ENCODE results near the gene ADARB2. TPM values are rescaled to one million over a fixed set of nuclear protein-coding genes. Genes with fewer than 3 reads are reported as not detected.
"Not testable (repeated sequence)": the region's sequence is repeated elsewhere in the genome, so short reads cannot be mapped to it uniquely, and the experiment has no call there.

The ADARB2 gene
- total and polyA plus RNA-seq, 2 donors, result 0.66 to 2.5 TPM

DNA sequence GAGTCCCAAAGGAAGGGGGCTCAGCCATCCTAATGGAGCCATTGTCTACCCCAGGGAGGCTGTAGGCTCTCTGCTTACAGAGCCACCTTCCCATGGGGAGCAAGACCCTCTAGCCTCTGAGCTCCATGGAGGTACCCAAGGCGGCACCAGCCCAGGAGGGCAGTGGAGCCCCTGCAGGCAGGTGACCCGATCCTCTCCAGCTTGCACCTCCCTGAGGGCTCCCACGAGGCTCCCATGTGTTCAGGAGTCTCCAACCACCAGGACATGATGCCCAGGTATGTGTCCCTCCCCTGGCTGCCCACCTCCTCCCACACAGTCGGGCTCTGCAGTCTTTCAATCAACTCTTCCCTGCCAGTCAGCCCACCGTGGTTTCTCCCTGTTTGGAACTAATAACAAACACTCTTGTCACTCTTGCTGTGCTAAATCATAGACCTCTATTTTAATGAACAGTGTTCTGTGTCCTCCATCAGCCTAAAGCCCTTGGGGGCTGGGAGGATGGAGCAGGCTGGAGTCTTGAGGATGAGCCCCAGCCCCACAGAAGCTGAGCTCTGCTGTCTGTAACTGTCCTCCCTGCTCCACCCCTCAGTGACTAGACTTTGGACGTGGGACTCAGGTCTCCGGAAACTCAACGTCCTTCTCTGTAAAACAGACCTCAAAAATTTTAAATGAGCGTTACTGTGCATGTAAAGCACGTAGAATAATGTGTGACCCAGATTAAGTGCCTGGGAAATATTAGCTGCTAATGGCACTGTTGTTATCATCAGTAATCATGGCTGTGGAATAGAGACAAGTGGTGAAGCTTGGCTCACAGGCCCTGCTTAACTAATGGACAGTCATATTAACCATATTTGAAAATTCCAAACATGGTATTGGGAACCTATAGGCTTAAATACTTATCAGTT lies 382.3 kb downstream of the ADARB2 start:
- DNase-seq (ENCODE audit: low read depth in 6 of 9, low spot score in 9 of 9), result no peak
- no peaks in the 10 kb centered on the region for H3K36me3 ChIP-seq (ENCODE audit: control insufficient read depth in 2 of 2, insufficient read depth in 2 of 2, low read length in 1 of 2)
- H3K27me3 ChIP-seq (ENCODE audit: control insufficient read depth in 2 of 2, insufficient read depth in 1 of 2, low read length in 1 of 2), result peaks cover 0 to 4% of the 10 kb centered on the region in 2 donors
- no peak overlapping the region for H3K4me3 ChIP-seq (ENCODE audit: low read length in 2 of 2)
- no peak overlapping the region for H3K27ac ChIP-seq (ENCODE audit: low read depth in 1 of 2, low read length in 1 of 2)
- H3K4me1 ChIP-seq (ENCODE audit: control insufficient read depth in 2 of 2, insufficient read depth in 2 of 2, low read length in 2 of 2), result peaks cover 0 to 8% of the 10 kb centered on the region in 2 donors
- H3K9me3 ChIP-seq (ENCODE audit: control insufficient read depth in 2 of 2, insufficient read depth in 1 of 2, low read length in 1 of 2), result no peaks in the 10 kb centered on the region
- 83% methylated on average over 10 of the region's 10 CpGs for WGBS

DNA sequence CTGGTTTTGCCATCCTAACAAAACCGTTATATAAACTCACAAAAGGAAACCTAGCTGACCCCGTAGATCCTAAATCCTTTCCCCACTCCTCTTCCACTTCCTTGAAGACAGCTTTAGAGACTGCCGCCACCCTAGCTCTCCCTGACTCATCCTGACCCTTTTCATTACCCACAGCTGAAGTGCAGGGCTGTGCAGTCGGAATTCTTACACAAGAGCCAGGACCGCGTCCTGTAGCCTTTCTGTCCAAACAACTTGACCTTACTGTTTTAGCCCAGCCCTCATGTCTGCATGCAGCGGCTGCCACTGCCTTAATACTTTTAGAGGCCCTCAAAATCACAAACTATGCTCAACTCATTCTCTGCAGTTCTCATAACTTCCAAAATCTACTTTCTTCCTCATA lies 385.0 kb downstream of the ADARB2 start:
- not testable (repeated sequence) for H3K9me3 ChIP-seq (ENCODE audit: control insufficient read depth in 2 of 2, insufficient read depth in 1 of 2, low read length in 1 of 2); H3K27ac ChIP-seq (ENCODE audit: low read depth in 1 of 2, low read length in 1 of 2); H3K4me1 ChIP-seq (ENCODE audit: control insufficient read depth in 2 of 2, insufficient read depth in 2 of 2, low read length in 2 of 2); DNase-seq (ENCODE audit: low read depth in 6 of 9, low spot score in 9 of 9); H3K4me3 ChIP-seq (ENCODE audit: low read length in 2 of 2); H3K27me3 ChIP-seq (ENCODE audit: control insufficient read depth in 2 of 2, insufficient read depth in 1 of 2, low read length in 1 of 2); H3K36me3 ChIP-seq (ENCODE audit: control insufficient read depth in 2 of 2, insufficient read depth in 2 of 2, low read length in 1 of 2)
- 90% methylated on average over 7 of the region's 7 CpGs for WGBS

DNA sequence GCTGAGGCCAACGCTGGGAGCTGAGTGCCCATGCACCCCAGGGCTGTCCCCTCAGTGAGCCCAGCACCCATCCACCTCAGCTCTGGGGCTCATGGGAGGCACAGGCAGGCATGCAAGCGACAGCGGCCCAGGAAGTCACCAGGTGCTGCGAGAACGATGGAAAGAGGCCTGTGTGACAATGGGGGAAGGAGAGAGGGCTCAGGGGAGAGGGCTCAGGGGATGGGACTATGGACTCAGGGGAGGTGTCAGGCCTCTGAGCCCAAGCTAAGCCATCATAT lies 388.6 kb downstream of the ADARB2 start:
- WGBS, result 89% methylated on average over 5 of the region's 5 CpGs
- Histone ChIP-seq H3K36me3 (ENCODE audit: control insufficient read depth in 2 of 2, insufficient read depth in 2 of 2, low read length in 1 of 2) (no peaks in the 10 kb centered on the region), H3K4me1 (ENCODE audit: control insufficient read depth in 2 of 2, insufficient read depth in 2 of 2, low read length in 2 of 2) (peaks cover 0 to 3% of the 10 kb centered on the region in 2 donors), H3K27me3 (ENCODE audit: control insufficient read depth in 2 of 2, insufficient read depth in 1 of 2, low read length in 1 of 2) (no peaks in the 10 kb centered on the region), H3K9me3 (ENCODE audit: control insufficient read depth in 2 of 2, insufficient read depth in 1 of 2, low read length in 1 of 2) (no peaks in the 10 kb centered on the region), H3K27ac (ENCODE audit: low read depth in 1 of 2, low read length in 1 of 2) (no peak overlapping the region), H3K4me3 (ENCODE audit: low read length in 2 of 2) (no peak overlapping the region)
- DNase-seq (ENCODE audit: low read depth in 6 of 9, low spot score in 9 of 9), result no peak

DNA sequence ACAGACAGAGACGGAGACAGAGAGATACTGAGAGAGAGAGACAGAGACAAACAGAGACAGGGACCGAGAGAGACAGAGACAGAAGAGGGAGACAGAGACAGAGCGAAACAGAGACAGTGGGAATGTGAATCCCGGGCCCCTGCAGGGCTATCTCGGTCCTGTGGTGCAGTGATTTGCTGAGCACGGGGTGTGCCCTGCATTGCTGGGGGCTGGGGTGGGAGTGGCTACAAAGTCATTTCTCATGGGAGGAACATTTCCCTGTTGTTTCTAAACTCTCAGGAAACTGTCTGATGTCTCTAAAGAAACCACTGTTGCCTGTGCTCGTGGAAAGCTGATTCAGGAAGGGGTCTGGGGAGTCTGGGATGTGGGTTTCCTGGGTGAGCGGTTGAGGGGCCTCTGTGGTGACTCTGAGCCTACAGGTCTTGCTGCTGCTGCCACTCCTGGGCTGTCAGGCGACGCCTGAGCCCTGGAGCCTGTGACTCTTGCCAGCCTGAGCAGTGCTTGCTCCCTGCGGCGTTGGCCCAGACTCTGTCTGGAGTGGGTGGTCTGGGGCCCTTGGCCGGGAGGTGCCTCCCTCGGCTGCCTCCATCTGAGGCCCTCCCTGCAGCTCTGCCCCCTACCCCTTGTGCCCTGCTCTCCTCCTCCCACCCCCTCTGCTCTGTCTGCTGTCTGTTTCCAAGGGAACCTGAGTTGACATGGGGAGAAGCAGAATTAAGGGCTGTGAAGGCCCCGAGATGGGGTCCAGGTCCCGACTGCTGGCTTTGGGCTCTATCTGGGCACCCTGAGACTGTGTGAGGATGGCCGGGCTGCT lies 389.2 kb downstream of the ADARB2 start:
- DNase-seq (ENCODE audit: low read depth in 6 of 9, low spot score in 9 of 9), result no peak
- Histone ChIP-seq H3K4me1 (ENCODE audit: control insufficient read depth in 2 of 2, insufficient read depth in 2 of 2, low read length in 2 of 2) (peaks cover 0 to 3% of the 10 kb centered on the region in 2 donors), H3K27me3 (ENCODE audit: control insufficient read depth in 2 of 2, insufficient read depth in 1 of 2, low read length in 1 of 2) (no peaks in the 10 kb centered on the region), H3K36me3 (ENCODE audit: control insufficient read depth in 2 of 2, insufficient read depth in 2 of 2, low read length in 1 of 2) (no peaks in the 10 kb centered on the region), H3K9me3 (ENCODE audit: control insufficient read depth in 2 of 2, insufficient read depth in 1 of 2, low read length in 1 of 2) (no peaks in the 10 kb centered on the region), H3K4me3 (ENCODE audit: low read length in 2 of 2) (no peak overlapping the region), H3K27ac (ENCODE audit: low read depth in 1 of 2, low read length in 1 of 2) (no peak overlapping the region)
- WGBS, result 61% methylated on average over 17 of the region's 17 CpGs

DNA sequence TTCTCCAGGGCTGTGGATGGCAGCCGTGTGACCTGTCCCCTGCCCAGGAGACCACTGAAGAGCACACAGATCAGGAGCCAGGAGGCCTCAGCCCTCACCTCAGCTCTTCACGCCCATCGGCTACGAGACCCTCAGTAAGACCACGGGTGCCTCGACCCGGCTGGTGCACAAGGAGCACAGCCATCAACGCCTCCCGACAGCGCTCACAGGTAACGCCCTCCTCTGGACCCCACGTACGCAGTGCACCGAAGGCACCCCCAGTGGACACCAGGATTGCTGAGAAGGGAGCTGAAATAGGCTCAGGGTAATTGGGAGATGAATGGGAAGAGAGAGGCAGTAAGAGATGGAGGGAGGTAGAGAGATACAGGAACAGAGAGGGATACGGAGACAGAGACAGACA lies 389.8 kb downstream of the ADARB2 start:
- H3K4me1 ChIP-seq (ENCODE audit: control insufficient read depth in 2 of 2, insufficient read depth in 2 of 2, low read length in 2 of 2), result peaks cover 0 to 3% of the 10 kb centered on the region in 2 donors
- H3K9me3 ChIP-seq (ENCODE audit: control insufficient read depth in 2 of 2, insufficient read depth in 1 of 2, low read length in 1 of 2), result no peaks in the 10 kb centered on the region
- H3K4me3 ChIP-seq (ENCODE audit: low read length in 2 of 2), result no peak overlapping the region
- H3K27me3 ChIP-seq (ENCODE audit: control insufficient read depth in 2 of 2, insufficient read depth in 1 of 2, low read length in 1 of 2), result no peaks in the 10 kb centered on the region
- no peak for DNase-seq (ENCODE audit: low read depth in 6 of 9, low spot score in 9 of 9)
- no peaks in the 10 kb centered on the region for H3K36me3 ChIP-seq (ENCODE audit: control insufficient read depth in 2 of 2, insufficient read depth in 2 of 2, low read length in 1 of 2)
- WGBS, result 97% methylated on average over 15 of the region's 15 CpGs
- no peak overlapping the region for H3K27ac ChIP-seq (ENCODE audit: low read depth in 1 of 2, low read length in 1 of 2)

DNA sequence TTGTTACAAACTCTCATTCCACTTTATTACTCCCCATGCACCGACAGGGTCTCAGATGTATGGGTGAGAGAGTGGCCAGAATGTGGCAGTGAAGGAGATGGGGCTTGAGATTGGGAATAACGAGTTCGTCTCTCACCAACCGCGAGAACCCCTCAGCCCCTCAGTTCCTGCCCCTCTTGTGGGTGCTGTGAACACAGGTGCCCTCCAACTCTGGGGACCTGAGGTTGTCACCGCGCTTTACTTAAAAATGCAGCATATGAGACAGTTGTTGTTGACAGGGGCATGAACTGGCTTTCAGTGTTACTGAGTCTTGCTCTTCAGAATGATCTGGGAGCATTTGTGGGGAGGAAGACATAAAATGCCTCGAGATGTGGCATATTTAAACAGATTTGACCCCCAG lies 391.1 kb downstream of the ADARB2 start:
- H3K27ac ChIP-seq (ENCODE audit: low read depth in 1 of 2, low read length in 1 of 2), result no peak overlapping the region
- no peak overlapping the region for H3K4me3 ChIP-seq (ENCODE audit: low read length in 2 of 2)
- H3K9me3 ChIP-seq (ENCODE audit: control insufficient read depth in 2 of 2, insufficient read depth in 1 of 2, low read length in 1 of 2), result no peaks in the 10 kb centered on the region
- DNase-seq (ENCODE audit: low read depth in 6 of 9, low spot score in 9 of 9), result no peak
- 93% methylated on average over 8 of the region's 8 CpGs for WGBS
- no peaks in the 10 kb centered on the region for H3K27me3 ChIP-seq (ENCODE audit: control insufficient read depth in 2 of 2, insufficient read depth in 1 of 2, low read length in 1 of 2)
- H3K4me1 ChIP-seq (ENCODE audit: control insufficient read depth in 2 of 2, insufficient read depth in 2 of 2, low read length in 2 of 2), result peaks cover 0 to 3% of the 10 kb centered on the region in 2 donors
- no peaks in the 10 kb centered on the region for H3K36me3 ChIP-seq (ENCODE audit: control insufficient read depth in 2 of 2, insufficient read depth in 2 of 2, low read length in 1 of 2)

DNA sequence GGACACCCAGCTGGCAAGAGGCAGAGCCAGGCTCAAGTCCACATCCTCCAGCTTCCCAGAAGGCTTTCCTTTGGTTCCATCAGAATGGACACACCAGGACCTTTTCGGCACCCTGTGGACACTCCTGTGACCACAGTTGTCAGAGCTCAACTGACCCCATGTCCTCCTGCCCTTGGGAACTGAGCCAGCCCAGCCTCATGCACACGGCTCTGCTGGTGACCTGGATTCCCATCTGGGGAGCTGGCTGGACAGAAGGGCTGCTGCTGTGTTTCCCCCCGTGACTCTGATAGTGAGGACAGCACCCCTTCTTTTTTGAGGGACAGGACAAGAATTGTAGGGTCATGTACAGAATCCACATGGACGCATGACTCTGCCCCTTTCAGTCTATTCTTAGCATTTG lies 392.0 kb downstream of the ADARB2 start:
- no peaks in the 10 kb centered on the region for H3K27me3 ChIP-seq (ENCODE audit: control insufficient read depth in 2 of 2, insufficient read depth in 1 of 2, low read length in 1 of 2)
- no peak overlapping the region for H3K27ac ChIP-seq (ENCODE audit: low read depth in 1 of 2, low read length in 1 of 2)
- no peak overlapping the region for H3K4me3 ChIP-seq (ENCODE audit: low read length in 2 of 2)
- 88% methylated on average over 4 of the region's 4 CpGs for WGBS
- H3K36me3 ChIP-seq (ENCODE audit: control insufficient read depth in 2 of 2, insufficient read depth in 2 of 2, low read length in 1 of 2), result no peaks in the 10 kb centered on the region
- H3K4me1 ChIP-seq (ENCODE audit: control insufficient read depth in 2 of 2, insufficient read depth in 2 of 2, low read length in 2 of 2), result peaks cover 0 to 3% of the 10 kb centered on the region in 2 donors
- DNase-seq (ENCODE audit: low read depth in 6 of 9, low spot score in 9 of 9), result no peak
- no peaks in the 10 kb centered on the region for H3K9me3 ChIP-seq (ENCODE audit: control insufficient read depth in 2 of 2, insufficient read depth in 1 of 2, low read length in 1 of 2)

DNA sequence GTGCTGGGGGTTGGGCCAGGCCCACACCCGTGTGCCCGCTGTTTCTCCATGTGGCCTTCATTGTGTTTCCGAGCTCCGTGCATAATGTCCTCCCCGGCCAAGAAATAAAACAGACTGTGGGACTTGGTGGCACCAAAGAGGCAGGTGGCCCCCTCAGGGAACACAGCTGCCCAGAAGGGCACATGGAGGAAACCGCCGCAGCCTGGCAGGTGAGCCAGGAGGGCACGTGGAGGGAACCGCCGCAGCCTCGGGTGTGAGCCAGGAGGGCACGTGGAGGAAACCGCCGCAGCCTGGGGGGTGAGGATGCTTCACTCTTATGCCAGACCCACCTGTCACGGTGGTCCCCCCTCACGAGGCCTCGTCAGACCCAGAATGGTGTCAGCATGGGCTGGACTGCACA lies 392.5 kb downstream of the ADARB2 start:
- Histone ChIP-seq H3K4me1 (ENCODE audit: control insufficient read depth in 2 of 2, insufficient read depth in 2 of 2, low read length in 2 of 2) (peaks cover 0 to 3% of the 10 kb centered on the region in 2 donors), H3K9me3 (ENCODE audit: control insufficient read depth in 2 of 2, insufficient read depth in 1 of 2, low read length in 1 of 2) (no peaks in the 10 kb centered on the region), H3K27me3 (ENCODE audit: control insufficient read depth in 2 of 2, insufficient read depth in 1 of 2, low read length in 1 of 2) (no peaks in the 10 kb centered on the region), H3K27ac (ENCODE audit: low read depth in 1 of 2, low read length in 1 of 2) (no peak overlapping the region), H3K36me3 (ENCODE audit: control insufficient read depth in 2 of 2, insufficient read depth in 2 of 2, low read length in 1 of 2) (no peaks in the 10 kb centered on the region), H3K4me3 (ENCODE audit: low read length in 2 of 2) (no peak overlapping the region)
- 88% methylated on average over 17 of the region's 17 CpGs for WGBS
- DNase-seq (ENCODE audit: low read depth in 6 of 9, low spot score in 9 of 9), result no peak

DNA sequence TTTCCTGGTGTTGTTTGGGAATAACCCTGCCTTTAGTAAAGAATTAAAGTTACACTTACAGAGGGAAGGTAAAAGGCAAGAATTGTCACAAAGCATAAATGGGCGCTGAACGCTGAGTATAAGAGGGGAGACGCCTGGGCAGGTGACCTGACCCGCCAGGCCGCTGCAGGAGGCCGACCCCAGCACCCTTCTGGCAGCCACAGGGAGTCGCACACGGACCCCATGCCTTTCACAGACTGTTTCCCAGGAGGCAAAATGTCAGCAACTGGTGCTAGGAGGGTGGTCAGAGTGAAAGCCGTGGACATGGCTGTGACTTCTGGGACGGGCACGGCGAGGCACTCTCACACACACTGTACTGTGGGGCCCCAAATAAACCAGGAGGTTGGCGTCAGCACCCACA lies 392.9 kb downstream of the ADARB2 start:
- Histone ChIP-seq H3K36me3 (ENCODE audit: control insufficient read depth in 2 of 2, insufficient read depth in 2 of 2, low read length in 1 of 2) (no peaks in the 10 kb centered on the region), H3K4me3 (ENCODE audit: low read length in 2 of 2) (no peak overlapping the region), H3K27me3 (ENCODE audit: control insufficient read depth in 2 of 2, insufficient read depth in 1 of 2, low read length in 1 of 2) (no peaks in the 10 kb centered on the region), H3K4me1 (ENCODE audit: control insufficient read depth in 2 of 2, insufficient read depth in 2 of 2, low read length in 2 of 2) (peaks cover 0 to 3% of the 10 kb centered on the region in 2 donors), H3K27ac (ENCODE audit: low read depth in 1 of 2, low read length in 1 of 2) (no peak overlapping the region), H3K9me3 (ENCODE audit: control insufficient read depth in 2 of 2, insufficient read depth in 1 of 2, low read length in 1 of 2) (no peaks in the 10 kb centered on the region)
- no peak for DNase-seq (ENCODE audit: low read depth in 6 of 9, low spot score in 9 of 9)
- 94% methylated on average over 13 of the region's 13 CpGs for WGBS

Data from thymus (tissue), 11 donors.